Heart left ventricle (tissue), 16 donors: ENCODE measurements around the gene GPR176. TPM values are rescaled to one million over a fixed set of nuclear protein-coding genes. Genes with fewer than 3 reads are reported as not detected.

Experiments used
- ATAC-seq, 4 donors: fragments of 200-7000 bp; cut with Tn5 transposase; one replicate each; pipeline ENCODE4 v1.9.1; 2020 to 2022; ENCODE audit warnings: moderate library complexity in 4 of 4, mild to moderate bottlenecking in 3 of 4, moderate number of reproducible peaks in 1 of 4
- DNase-seq, 5 donors: peaks; one replicate each; pipeline ENCODE4 v3.0.0-alpha.2; 2020
- H3K27ac ChIP-seq, 12 donors: fragments of 200-600 bp; sonication (generic) in 4 of 12; one replicate each; pipeline versions ENCODE4 v1.5.0 to v1.8.0; 2016 to 2022; ENCODE audit warnings: mild to moderate bottlenecking in 2 of 12
- H3K27me3 ChIP-seq, 9 donors: fragments of 200-600 bp; sonication (generic) in 2 of 9; one replicate each; pipeline versions ENCODE4 v1.5.1 to v1.8.0; 2016 to 2022; ENCODE audit warnings: mild to moderate bottlenecking in 3 of 9
- H3K36me3 ChIP-seq, 9 donors: fragments of 200-600 bp; sonication (generic) in 2 of 9; one replicate each; pipeline versions ENCODE4 v1.5.0 to v1.8.0; 2018 to 2022; ENCODE audit warnings: mild to moderate bottlenecking in 2 of 9
- H3K4me1 ChIP-seq, 12 donors: fragments of 200-600 bp; sonication (generic) in 4 of 12; one replicate each; pipeline versions ENCODE4 v1.5.0 to v1.8.0; 2016 to 2022; ENCODE audit warnings: mild to moderate bottlenecking in 3 of 12
- H3K4me3 ChIP-seq, 12 donors: fragments of 200-600 bp; sonication (generic) in 4 of 12; one replicate each; pipeline versions ENCODE4 v1.5.0 to v1.8.0; 2017 to 2022; ENCODE audit warnings: mild to moderate bottlenecking in 9 of 12, moderate library complexity in 4 of 12
- H3K9me3 ChIP-seq, 12 donors: fragments of 200-600 bp; sonication (generic) in 4 of 12; one replicate each; pipeline versions ENCODE4 v1.5.0 to v1.8.0; 2016 to 2022; ENCODE audit warnings: mild to moderate bottlenecking in 1 of 12
- POLR2A ChIP-seq, 2 donors: fragments of 450-650 bp; IDR thresholded peaks; one replicate each; pipeline ENCODE4 v1.6.1; 2017; ENCODE audit warnings: antibody characterized with exemption in 2 of 2, mild to moderate bottlenecking in 2 of 2, moderate library complexity in 2 of 2
- WGBS, 4 donors: extraction: QIAGEN DNeasy Blood & Tissue Kit in 2 of 4; methylation state at CpG; one replicate each; pipeline versions ENCODE4 v1.1.5 to v1.1.7; 2013 to 2018; 5-methylcytosine and 5-hydroxymethylcytosine counted together
- intact Hi-C, 10 donors: fragments of 100-400 bp; cut with DNase I; formaldehyde crosslinking; loops; one replicate each; pipeline versions ENCODE4 v1.11.1 to v1.14.2; 2022
- polyA plus RNA-seq, 2 donors: library from polyadenylated mRNA; stranded (reverse); fragments of 200-250 nt; gene quantifications; one replicate each; pipeline ENCODE4 v1.2.3, GENCODE V29; 2013
- total RNA-seq, 9 donors: library from RNA; depleted of rRNA in 2 of 9; stranded (reverse); fragments of >200 nt in 2 of 9; fragmentation: NEBNext Ultra II Directional in 3 of 9; extraction: Animal tissue kit (Norgen Biotek cat#: 25700) in 3 of 9; gene quantifications; one replicate each; pipeline versions ENCODE4 v1.1.0 to v1.2.4, GENCODE V29; 2016 to 2023
- TF ChIP-seq, protein P1 (sequence below), 12 donors: fragments of 200-600 bp; sonication (generic) in 4 of 12; IDR thresholded peaks; one replicate each; pipeline versions ENCODE4 v1.5.0 to v1.8.0; 2018 to 2022; ENCODE audit warnings: antibody characterized with exemption in 12 of 12, mild to moderate bottlenecking in 5 of 12
- donor health status: ischemic (EF 13 %, LVEDD 7.1; RV severe dilation, severe dysfunction).
- donor health status: healthy with polysubstance abuse.
- donor health status: DM: no; HTN: yes; CAD: no.
- donor health status: DM: no; HTN: no; CAD: no.
- donor health status: ischemic (EF 25% LVEDD 6.9; RV normal size, moderate dysfunction).
- donor health status: ischemic (EF 25% LVEDD 5.7; RV mildly dilated, moderate dysfunction).
- donor health status: healthy.
- donor health status: DM: yes; HTN: yes; CAD: no.
- donor health status: ischemic (EF 35%, LVEDD 5.7; RV mildly dilated, moderate dysfunction).
- donor health status: nonischemic (EF 11% LVEDD 7.7; RV severe dilation, severe dysfunction).
- donor health status: DM: yes; HTN: yes; CAD: no.
- donor health status: PGD.
- donor health status: ischemic (EF 29% LVEDD 5.4; RV normal size, mild dysfunction).
- donor health status: nonischemic (EF 23%, LVEDD 6.1; RV moderate dilation, normal function).

Gene GPR176
- total and polyA plus RNA-seq, 11 donors, result 1.1 to 4.3 (median 2.1) TPM

DNA sequence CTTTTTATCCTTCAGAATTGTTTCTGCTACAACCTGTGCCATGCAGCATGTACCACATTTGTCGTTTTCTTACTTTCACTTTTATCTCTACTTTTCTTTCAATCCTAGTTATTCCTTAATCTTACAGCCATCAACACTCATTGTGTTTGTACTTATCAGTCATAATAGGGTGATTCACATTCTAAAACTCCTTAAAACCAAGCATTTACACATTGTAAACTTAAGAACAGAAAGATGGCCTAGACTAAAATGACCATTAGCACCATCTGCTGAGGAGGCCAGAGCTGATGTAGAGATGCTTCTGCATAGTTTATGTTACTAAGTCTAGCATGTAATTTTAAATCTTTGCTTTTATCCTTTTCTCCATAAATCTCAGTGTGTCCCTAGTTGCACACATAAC, 39.3 kb upstream of the GPR176 start:
- DNase-seq (no peak), ATAC-seq (no peak)
- whole genome bisulfite sequencing, 4 donors, result 78 to 89% (median 85%) methylated on average over 1 of the region's 1 CpG
- H3K9me3 ChIP-seq, result no peaks in the 10 kb centered on the region
- H3K27me3 ChIP-seq, result no peaks in the 10 kb centered on the region
- TF ChIP-seq, protein P1, sequence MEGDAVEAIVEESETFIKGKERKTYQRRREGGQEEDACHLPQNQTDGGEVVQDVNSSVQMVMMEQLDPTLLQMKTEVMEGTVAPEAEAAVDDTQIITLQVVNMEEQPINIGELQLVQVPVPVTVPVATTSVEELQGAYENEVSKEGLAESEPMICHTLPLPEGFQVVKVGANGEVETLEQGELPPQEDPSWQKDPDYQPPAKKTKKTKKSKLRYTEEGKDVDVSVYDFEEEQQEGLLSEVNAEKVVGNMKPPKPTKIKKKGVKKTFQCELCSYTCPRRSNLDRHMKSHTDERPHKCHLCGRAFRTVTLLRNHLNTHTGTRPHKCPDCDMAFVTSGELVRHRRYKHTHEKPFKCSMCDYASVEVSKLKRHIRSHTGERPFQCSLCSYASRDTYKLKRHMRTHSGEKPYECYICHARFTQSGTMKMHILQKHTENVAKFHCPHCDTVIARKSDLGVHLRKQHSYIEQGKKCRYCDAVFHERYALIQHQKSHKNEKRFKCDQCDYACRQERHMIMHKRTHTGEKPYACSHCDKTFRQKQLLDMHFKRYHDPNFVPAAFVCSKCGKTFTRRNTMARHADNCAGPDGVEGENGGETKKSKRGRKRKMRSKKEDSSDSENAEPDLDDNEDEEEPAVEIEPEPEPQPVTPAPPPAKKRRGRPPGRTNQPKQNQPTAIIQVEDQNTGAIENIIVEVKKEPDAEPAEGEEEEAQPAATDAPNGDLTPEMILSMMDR (IDR thresholded peaks at IDR 0.05), result no peak
- no peak for TF ChIP-seq POLR2A (IDR thresholded peaks at IDR 0.05)
- intact Hi-C loops, result no loop called here
- H3K27ac ChIP-seq, result no peak overlapping the region
- peaks cover 0 to 11% (median 0%) of the 10 kb centered on the region in 12 donors for H3K4me1 ChIP-seq
- H3K4me3 ChIP-seq, result no peak overlapping the region
- peaks cover 0 to 97% (median 81%) of the 10 kb centered on the region in 9 donors for H3K36me3 ChIP-seq

DNA sequence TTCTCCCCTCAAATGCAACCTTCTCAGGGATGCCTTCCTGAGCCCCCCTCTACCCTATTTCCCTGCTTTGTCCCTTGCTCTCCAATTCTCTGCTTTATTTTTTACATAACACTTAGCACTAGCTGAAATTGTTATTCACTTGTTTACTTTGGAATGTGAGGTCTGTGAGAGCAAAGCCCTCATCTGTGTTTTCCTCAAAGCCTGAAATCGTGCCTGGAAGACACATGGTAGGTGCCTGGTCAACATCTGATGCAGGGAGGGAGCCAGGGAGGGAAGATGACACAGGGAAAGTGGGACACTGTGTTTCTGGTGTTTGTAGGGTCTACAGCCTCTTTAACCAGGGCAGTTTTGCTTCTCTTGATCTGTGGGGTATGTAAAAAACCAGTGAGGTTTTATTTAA, 37.4 kb upstream of the GPR176 start:
- TF ChIP-seq, protein P1 (IDR thresholded peaks at IDR 0.05), result no peak
- TF ChIP-seq POLR2A (IDR thresholded peaks at IDR 0.05), result no peak
- Histone ChIP-seq H3K4me3 (no peak overlapping the region), H3K9me3 (no peaks in the 10 kb centered on the region), H3K27me3 (no peaks in the 10 kb centered on the region), H3K4me1 (peaks cover 0 to 11% (median 0%) of the 10 kb centered on the region in 12 donors), H3K27ac (no peak overlapping the region), H3K36me3 (peaks cover 0 to 97% (median 83%) of the 10 kb centered on the region in 9 donors)
- intact Hi-C loops, result no loop called here
- WGBS, 4 donors, result 62 to 74% (median 70%) methylated on average over 1 of the region's 1 CpG
- ATAC-seq (no peak), DNase-seq (no peak)

GRCh38 chr15:39953521-39953920, 33.5 kb upstream of the GPR176 start:
- H3K36me3 ChIP-seq, result peaks cover 0 to 100% (median 89%) of the 10 kb centered on the region in 9 donors
- no peak overlapping the region for H3K27ac ChIP-seq
- intact Hi-C loops, result no loop called here
- H3K4me3 ChIP-seq, result no peak overlapping the region
- ATAC-seq, result no peak
- H3K4me1 ChIP-seq, result no peaks in the 10 kb centered on the region
- no peaks in the 10 kb centered on the region for H3K27me3 ChIP-seq
- DNase-seq, result no peak
- TF ChIP-seq, protein P1 (IDR thresholded peaks at IDR 0.05), result no peak
- TF ChIP-seq POLR2A (IDR thresholded peaks at IDR 0.05), result no peak
- WGBS, 4 donors, result 79 to 88% (median 86%) methylated on average over 4 of the region's 4 CpGs
- no peaks in the 10 kb centered on the region for H3K9me3 ChIP-seq

- Histone ChIP-seq H3K36me3 (peaks cover 0 to 100% (median 87%) of the 10 kb centered on the region in 9 donors), H3K4me1 (no peaks in the 10 kb centered on the region), H3K27ac (no peak overlapping the region), H3K27me3 (no peaks in the 10 kb centered on the region), H3K9me3 (no peaks in the 10 kb centered on the region), H3K4me3 (no peak overlapping the region)
- TF ChIP-seq, protein P1 (IDR thresholded peaks at IDR 0.05), result no peak
- no peak for TF ChIP-seq POLR2A (IDR thresholded peaks at IDR 0.05)
- ATAC-seq (no peak), DNase-seq (no peak)
- intact Hi-C loops, result no loop called here
- 95 to 96% (median 96%) methylated on average over 5 to 7 of the region's 7 CpGs for WGBS, 4 donors
Measured at GRCh38 chr15:39951561-39951960, 31.5 kb upstream of the GPR176 start.
